IMR-90 (cell line): ENCODE data around the gene RAX2. TPM values are rescaled to one million over a fixed set of nuclear protein-coding genes. Genes with fewer than 3 reads are reported as not detected.

Experiments used
- ATAC-seq: fragments of 200-7000 bp; cut with Tn5 transposase; 2 replicates; pipeline ENCODE4 v1.9.1; 2020; ENCODE audit warnings: low read depth, mild to moderate bottlenecking, moderate library complexity
- BruUV-seq: library from RNA; stranded (reverse); fragments of 400-500 nt; replicated peaks from 2 replicates; lab custom pipeline; 2021; lab: Mats Ljungman, UMichigan
- CTCF ChIA-PET: fragments of 300-600 bp; formaldehyde crosslinking; extraction: SDS; loops from one replicate; lab custom pipeline; 2021; ENCODE audit warnings: antibody characterized with exemption; lab: Yijun Ruan, JAX
- POLR2A ChIA-PET: fragments of 300-600 bp; sonication (Branson Sonifier 250); formaldehyde crosslinking; loops from one replicate; lab custom pipeline; 2022; ENCODE audit warnings: antibody characterized with exemption; ENCODE audit not compliant: unreplicated experiment; lab: Charles Lee
- DNase-seq: peaks from one replicate; pipeline ENCODE4 v3.0.0; 2013
- H2AFZ ChIP-seq: replicated peaks from 2 replicates; pipeline ENCODE3; 2013; ENCODE audit warnings: low read length, mild to moderate bottlenecking; ENCODE audit not compliant: poor library complexity
- H2AK5ac ChIP-seq: 2 replicates; pipeline ENCODE4 v1.6.1; 2013; ENCODE audit warnings: low read depth, low read length, inconsistent platforms
- H2AK9ac ChIP-seq: replicated peaks from 2 replicates; pipeline ENCODE3; 2013; ENCODE audit warnings: mild to moderate bottlenecking, low read depth, low read length, moderate library complexity; ENCODE audit not compliant: poor library complexity
- H2BK120ac ChIP-seq: 2 replicates; pipeline ENCODE4 v1.6.1; 2013; ENCODE audit warnings: low read depth, low read length, inconsistent platforms
- H2BK15ac ChIP-seq: 3 replicates; pipeline ENCODE4 v1.6.1; 2013; ENCODE audit warnings: low read depth, low read length, inconsistent platforms
- H2BK20ac ChIP-seq: 2 replicates; pipeline ENCODE4 v1.6.1; 2013; ENCODE audit warnings: low read depth, mild to moderate bottlenecking, inconsistent platforms, low read length, moderate library complexity
- H2BK5ac ChIP-seq: 2 replicates; pipeline ENCODE4 v1.6.1; 2013; ENCODE audit warnings: mild to moderate bottlenecking, low read depth, low read length, inconsistent platforms; ENCODE audit not compliant: poor library complexity, severe bottlenecking
- H3K14ac ChIP-seq: replicated peaks from 2 replicates; pipeline ENCODE4 v1.6.1; 2013; ENCODE audit warnings: low read depth, low read length, inconsistent platforms
- H3K18ac ChIP-seq: 2 replicates; pipeline ENCODE4 v1.6.1; 2013; ENCODE audit warnings: low read depth, low read length, control low read depth
- H3K23ac ChIP-seq: 2 replicates; pipeline ENCODE4 v1.6.1; 2013; ENCODE audit warnings: low read depth, low read length, inconsistent platforms
- H3K27ac ChIP-seq: 2 replicates; pipeline ENCODE4 v1.5.1; 2013; ENCODE audit warnings: mild to moderate bottlenecking, control low read depth, low read length; ENCODE audit not compliant: insufficient read depth
- H3K27me3 ChIP-seq: 2 replicates; pipeline ENCODE4 v1.6.1; 2013; ENCODE audit warnings: low read length; ENCODE audit not compliant: control insufficient read depth, insufficient read depth
- H3K36me3 ChIP-seq: 2 replicates; pipeline ENCODE4 v1.6.1; 2013; ENCODE audit warnings: low read length, mixed read lengths; ENCODE audit not compliant: control insufficient read depth, insufficient read depth
- H3K4ac ChIP-seq: 2 replicates; pipeline ENCODE4 v1.6.1; 2013; ENCODE audit warnings: low read depth, low read length, inconsistent platforms
- H3K4me1 ChIP-seq: 2 replicates; pipeline ENCODE4 v1.6.1; 2013; ENCODE audit warnings: low read length, mixed read lengths; ENCODE audit not compliant: control insufficient read depth, insufficient read depth
- H3K4me2 ChIP-seq: 2 replicates; pipeline ENCODE4 v1.6.1; 2013; ENCODE audit warnings: low read depth, mild to moderate bottlenecking, control low read depth, low read length, moderate library complexity
- H3K4me3 ChIP-seq: 2 replicates; pipeline ENCODE4 v1.5.1; 2013; ENCODE audit warnings: low read depth, mild to moderate bottlenecking, control low read depth, low read length, moderate library complexity; ENCODE audit not compliant: insufficient read depth
- H3K56ac ChIP-seq: 2 replicates; pipeline ENCODE4 v1.6.1; 2013; ENCODE audit warnings: low read length, inconsistent platforms; ENCODE audit not compliant: insufficient read depth; ENCODE audit errors: extremely low read depth
- H3K79me1 ChIP-seq, 2 experiments: 2 replicates each; pipeline ENCODE4 v1.6.1; 2013; ENCODE audit warnings: low read length in 2 of 2, inconsistent platforms in 1 of 2, low read depth in 1 of 2
- H3K9ac ChIP-seq: 2 replicates; pipeline ENCODE4 v1.6.1; 2013; ENCODE audit warnings: low read depth, low read length, control low read depth
- H3K9me1 ChIP-seq: 2 replicates; pipeline ENCODE4 v1.6.1; 2013; ENCODE audit warnings: low read length, inconsistent platforms; ENCODE audit not compliant: insufficient read depth
- H3K9me3 ChIP-seq: 2 replicates; pipeline ENCODE4 v1.6.1; 2013; ENCODE audit warnings: low read length; ENCODE audit not compliant: control insufficient read depth, insufficient read depth
- H4K20me1 ChIP-seq: 2 replicates; pipeline ENCODE4 v1.6.1; 2013; ENCODE audit warnings: low read length, inconsistent platforms; ENCODE audit not compliant: insufficient read depth
- H4K5ac ChIP-seq: 2 replicates; pipeline ENCODE4 v1.6.1; 2013; ENCODE audit warnings: mild to moderate bottlenecking, low read depth, low read length, control low read depth
- H4K8ac ChIP-seq, 2 experiments: 2 replicates each; pipeline ENCODE4 v1.6.1; 2013; ENCODE audit warnings: low read depth in 2 of 2, low read length in 2 of 2, control low read depth in 1 of 2, inconsistent platforms in 1 of 2
- H4K91ac ChIP-seq: 2 replicates; pipeline ENCODE4 v1.6.1; 2013; ENCODE audit warnings: low read depth, low read length, inconsistent platforms; ENCODE audit not compliant: insufficient read depth
- BHLHE40 ChIP-seq: fragments of 150-350 bp; IDR thresholded peaks from 2 replicates; pipeline ENCODE4 v1.6.1; 2016; ENCODE audit warnings: mild to moderate bottlenecking, low read depth, low read length
- CEBPB ChIP-seq: IDR thresholded peaks from 2 replicates; pipeline ENCODE4 v1.6.1; 2012; ENCODE audit warnings: low read depth, low read length, improper control_type of control experiment
- CTCF ChIP-seq: conservative IDR thresholded peaks from 2 replicates; pipeline ENCODE4 v1.5.1; 2012; ENCODE audit warnings: mild to moderate bottlenecking, low read depth, low read length, improper control_type of control experiment
- ELK1 ChIP-seq: fragments of 150-350 bp; IDR thresholded peaks from 2 replicates; pipeline ENCODE4 v1.6.1; 2016; ENCODE audit warnings: low read depth, mild to moderate bottlenecking, low read length, moderate library complexity, borderline replicate concordance
- FOS ChIP-seq: fragments of 150-350 bp; IDR thresholded peaks from 2 replicates; pipeline ENCODE4 v1.6.1; 2016; ENCODE audit warnings: low read depth, low read length
- MAFK ChIP-seq: IDR thresholded peaks from 2 replicates; pipeline ENCODE4 v1.6.1; 2012; ENCODE audit warnings: low read depth, low read length, improper control_type of control experiment
- MAZ ChIP-seq: IDR thresholded peaks from 2 replicates; pipeline ENCODE4 v1.6.1; 2012; ENCODE audit warnings: low read depth, mild to moderate bottlenecking, low read length, improper control_type of control experiment, moderate library complexity, borderline replicate concordance
- MXI1 ChIP-seq: IDR thresholded peaks from 2 replicates; pipeline ENCODE4 v1.6.1; 2012; ENCODE audit warnings: low read depth, mild to moderate bottlenecking, low read length, moderate library complexity, borderline replicate concordance
- NFE2L2 ChIP-seq: fragments of 150-350 bp; IDR thresholded peaks from 2 replicates; pipeline ENCODE4 v1.6.1; 2016; ENCODE audit warnings: low read depth, mild to moderate bottlenecking, low read length
- POLR2A ChIP-seq: IDR thresholded peaks from 2 replicates; pipeline ENCODE4 v1.6.1; 2012; ENCODE audit warnings: mild to moderate bottlenecking, low read depth, low read length
- RAD21 ChIP-seq: IDR thresholded peaks from 2 replicates; pipeline ENCODE4 v1.6.1; 2012; ENCODE audit warnings: low read length, improper control_type of control experiment
- RCOR1 ChIP-seq: IDR thresholded peaks from 2 replicates; pipeline ENCODE4 v1.6.1; 2012; ENCODE audit warnings: mild to moderate bottlenecking, low read length, improper control_type of control experiment; ENCODE audit not compliant: insufficient replicate concordance
- RFX5 ChIP-seq: IDR thresholded peaks from 2 replicates; pipeline ENCODE4 v1.8.0; 2012; ENCODE audit warnings: low read depth, mild to moderate bottlenecking, low read length, moderate library complexity
- SMC3 ChIP-seq: fragments of 150-350 bp; IDR thresholded peaks from 2 replicates; pipeline ENCODE4 v1.6.1; 2016; ENCODE audit warnings: low read depth, mild to moderate bottlenecking, antibody characterized with exemption, low read length, moderate library complexity
- WGBS, 2 experiments: methylation state at CpG; one replicate each; pipeline versions ENCODE4 v1.1.5 to v1.1.7; 2013; ENCODE audit warnings: missing lambda C conversion rate in 2 of 2; ENCODE audit not compliant: insufficient read length in 1 of 2; ENCODE audit errors: extremely low coverage in 2 of 2; 5-methylcytosine and 5-hydroxymethylcytosine counted together
- dilution Hi-C: fragments of 300-500 bp; cut with HindIII; formaldehyde crosslinking; loops from one replicate; pipeline ENCODE4 v1.14.3; 2018; ENCODE audit warnings: low sequenced_read_pairs; ENCODE audit not compliant: unreplicated experiment
- in situ Hi-C: fragments of 300-500 bp; cut with MboI; formaldehyde crosslinking; loops from 3 replicates; pipeline ENCODE4 v1.14.3; 2019; ENCODE audit warnings: low sequenced_read_pairs, inconsistent platforms, mixed read lengths
- intact Hi-C: fragments of 100-400 bp; cut with micrococcal nuclease; formaldehyde crosslinking; loops from 2 replicates; pipeline ENCODE4 v1.10.0; 2022
- polyA plus RNA-seq, 3 experiments: library from polyadenylated mRNA; depleted of rRNA; stranded (reverse); fragments of >200 nt; gene quantifications; 2 replicates each; pipeline ENCODE4 v1.2.3, GENCODE V29; 2012; ENCODE audit warnings: low replicate concordance in 1 of 3
- total RNA-seq: library from RNA; depleted of rRNA; stranded (reverse); fragments of >200 nt; gene quantifications from 2 replicates; pipeline ENCODE4 v1.2.3, GENCODE V29; 2012
- TF ChIP-seq, protein P1 (sequence below): fragments of 150-350 bp; IDR thresholded peaks from 2 replicates; pipeline ENCODE4 v1.6.1; 2017; ENCODE audit warnings: mild to moderate bottlenecking, antibody characterized with exemption, low read length, low read depth

The RAX2 gene
- total and polyA plus RNA-seq, 2 of the 4 experiments (the other 2 are of a cell fraction), result not detected

GRCh38 chr19:3723883-3724282, 48.1 kb downstream of the RAX2 start:
- Histone ChIP-seq H2AFZ (no peak overlapping the region), H3K9me1 (no peaks in the 10 kb centered on the region), H2BK15ac (no peak overlapping the region), H2BK120ac (no peak overlapping the region), H3K79me1 (no peaks in the 10 kb centered on the region), H3K4ac (no peak overlapping the region), H3K9me3 (no peaks in the 10 kb centered on the region), H4K5ac (no peak overlapping the region), H2BK5ac (no peak overlapping the region), H3K18ac (no peak overlapping the region), H2AK5ac (no peak overlapping the region), H4K20me1 (no peaks in the 10 kb centered on the region), H3K4me2 (no peak overlapping the region), H2AK9ac (no peak overlapping the region), H3K14ac (no peak overlapping the region), H3K27ac (no peak overlapping the region), H3K36me3 (no peaks in the 10 kb centered on the region), H3K9ac (no peak overlapping the region), H2BK20ac (no peak overlapping the region), H3K4me1 (no peaks in the 10 kb centered on the region), H3K27me3 (peaks cover 38% of the 10 kb centered on the region), H3K23ac (no peak overlapping the region), H3K56ac (no peak overlapping the region), H3K4me3 (no peak overlapping the region), H4K91ac (no peak overlapping the region), H4K8ac (no peak overlapping the region)
- CTCF ChIA-PET, result no interaction called here
- dilution Hi-C loops (no loop called here), in situ Hi-C loops (no loop called here), intact Hi-C loops (no loop called here)
- POLR2A ChIA-PET, result no interaction called here
- DNase-seq, result no peak
- WGBS, 2 experiments, result no CpG with 5 or more reads among the region's 8 CpGs
- no peak for ATAC-seq
- no peak for TF ChIP-seq RCOR1
- no peak for TF ChIP-seq SMC3
- TF ChIP-seq FOS, result no peak
- TF ChIP-seq RAD21, result no peak
- no peak for TF ChIP-seq POLR2A
- TF ChIP-seq MAFK, result no peak
- TF ChIP-seq MAZ, result no peak
- TF ChIP-seq MXI1, result no peak
- TF ChIP-seq RFX5, result no peak
- TF ChIP-seq ELK1, result no peak
- TF ChIP-seq BHLHE40, result no peak
- no peak for TF ChIP-seq CTCF
- TF ChIP-seq CEBPB, result no peak
- TF ChIP-seq, protein P1, sequence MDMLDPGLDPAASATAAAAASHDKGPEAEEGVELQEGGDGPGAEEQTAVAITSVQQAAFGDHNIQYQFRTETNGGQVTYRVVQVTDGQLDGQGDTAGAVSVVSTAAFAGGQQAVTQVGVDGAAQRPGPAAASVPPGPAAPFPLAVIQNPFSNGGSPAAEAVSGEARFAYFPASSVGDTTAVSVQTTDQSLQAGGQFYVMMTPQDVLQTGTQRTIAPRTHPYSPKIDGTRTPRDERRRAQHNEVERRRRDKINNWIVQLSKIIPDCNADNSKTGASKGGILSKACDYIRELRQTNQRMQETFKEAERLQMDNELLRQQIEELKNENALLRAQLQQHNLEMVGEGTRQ, result no peak
- no peak for TF ChIP-seq NFE2L2
- no TSS peak for BruUV-seq
